SK-N-MC (cell line): ENCODE data around the gene MRPL49.

Experiments
- DNase-seq: peaks from one replicate; pipeline ENCODE4 v3.0.0-alpha.2; 2011; ENCODE audit warnings: low read depth, low spot score
- H3K27ac ChIP-seq: fragments of 200-600 bp; sonication (generic); 2 replicates; pipeline ENCODE4 v1.5.1; 2016; ENCODE audit warnings: mixed run types
- H3K36me3 ChIP-seq: fragments of 200-600 bp; sonication (generic); 2 replicates; pipeline ENCODE4 v1.6.1; 2017; ENCODE audit warnings: antibody characterized with exemption, low read length, mixed read lengths; ENCODE audit not compliant: insufficient read depth
- H3K4me3 ChIP-seq: fragments of 200-600 bp; sonication (generic); 2 replicates; pipeline ENCODE4 v1.5.1; 2016
- H3K9ac ChIP-seq: fragments of 200-600 bp; sonication (generic); 2 replicates; pipeline ENCODE4 v1.8.0; 2017; ENCODE audit warnings: mixed run types, mixed read lengths; ENCODE audit not compliant: insufficient read length
- H3K9me3 ChIP-seq: fragments of 200-600 bp; sonication (generic); 2 replicates; pipeline ENCODE4 v1.6.1; 2017; ENCODE audit warnings: low read depth, mild to moderate bottlenecking, antibody characterized with exemption, low read length, moderate library complexity, mixed read lengths
- EZH2 ChIP-seq: fragments of 200-600 bp; sonication (generic); IDR thresholded peaks from one replicate; pipeline ENCODE4 v1.6.1; 2017; ENCODE audit warnings: antibody characterized with exemption
- FOXP2 ChIP-seq: optimal IDR thresholded peaks from 2 replicates; pipeline ENCODE3; 2011; ENCODE audit warnings: mild to moderate bottlenecking, moderate library complexity; ENCODE audit not compliant: insufficient read depth; ENCODE audit errors: extremely low read length, control extremely low read depth
- POLR2AphosphoS5 ChIP-seq: IDR thresholded peaks from 2 replicates; pipeline ENCODE4 v1.6.1; 2012; ENCODE audit warnings: mild to moderate bottlenecking, low read depth, low read length, borderline replicate concordance

Gene MRPL49

DNA sequence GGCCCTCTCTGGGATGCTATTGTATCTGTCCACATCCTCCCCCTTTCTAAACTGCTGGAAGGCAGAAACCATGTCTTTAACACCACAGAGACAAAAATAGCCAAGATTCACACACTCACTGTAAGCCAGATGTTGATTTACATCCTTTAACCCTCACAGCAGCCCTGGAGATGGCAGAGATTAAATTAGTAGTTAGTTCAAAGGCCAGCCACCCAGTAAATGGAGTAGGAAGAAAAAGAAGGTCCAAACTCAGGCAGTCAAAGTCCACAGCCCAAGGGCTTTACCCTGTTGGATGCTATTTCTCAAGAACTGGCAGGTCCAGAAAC, 2.5 kb upstream of the MRPL49 start:
- H3K4me3 ChIP-seq: no peak overlapping the region
- H3K36me3 ChIP-seq: peaks cover 38% of the 10 kb centered on the region
- H3K27ac ChIP-seq: no peak overlapping the region
- no peak for DNase-seq
- TF ChIP-seq EZH2 (no peak), POLR2AphosphoS5 (no peak), FOXP2 (no peak)
- H3K9ac ChIP-seq: no peak overlapping the region
- H3K9me3 ChIP-seq: no peaks in the 10 kb centered on the region

DNA sequence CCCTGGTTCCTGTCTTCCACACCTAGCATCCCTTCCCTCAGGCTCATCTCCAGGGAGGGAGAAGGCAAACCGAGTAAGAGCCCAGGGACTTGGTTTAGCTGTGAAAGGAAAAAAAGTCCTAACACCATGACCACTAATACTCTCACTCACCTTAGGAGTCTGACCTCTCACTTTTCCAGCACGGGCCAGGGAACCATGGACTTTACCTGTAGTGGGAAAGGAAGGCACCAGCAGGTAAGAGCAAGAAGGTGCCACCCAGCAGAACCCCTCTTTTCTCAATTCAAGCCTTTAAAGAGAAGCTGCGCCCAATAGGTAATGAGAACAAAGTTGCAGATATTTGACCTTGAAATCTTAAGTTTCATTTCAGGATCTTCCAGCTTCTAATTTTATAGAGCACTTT, 1.3 kb upstream of the MRPL49 start:
- Histone ChIP-seq H3K27ac (no peak overlapping the region), H3K9ac (peak overlapping the region; percentile 98), H3K36me3 (peaks cover 44% of the 10 kb centered on the region), H3K4me3 (peak overlapping the region; percentile 78), H3K9me3 (no peaks in the 10 kb centered on the region)
- no peak for TF ChIP-seq FOXP2
- no peak for TF ChIP-seq EZH2
- no peak for TF ChIP-seq POLR2AphosphoS5
- no peak for DNase-seq

DNA sequence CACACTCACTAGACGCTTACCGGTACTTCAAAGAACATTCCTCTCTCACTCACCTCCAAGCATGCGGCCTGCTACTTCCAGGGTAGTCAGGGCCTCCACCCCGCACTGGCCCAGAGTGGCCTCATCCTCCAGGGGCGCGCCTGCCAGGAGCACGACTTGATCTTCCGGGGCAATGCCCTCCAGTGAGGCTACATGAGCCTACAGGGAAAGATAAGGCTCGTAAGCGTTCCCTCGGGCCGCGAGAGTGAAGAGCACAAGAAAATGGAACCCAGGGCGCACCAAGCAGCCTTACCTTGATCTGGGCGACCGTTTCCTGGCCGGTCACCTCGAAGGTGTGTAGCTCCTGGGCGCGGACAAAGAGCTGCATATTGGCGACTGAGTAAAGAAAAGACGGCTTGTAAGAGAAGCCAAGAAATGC, 665 bp upstream of the MRPL49 start:
- H3K27ac ChIP-seq: peak overlapping the region; percentile 73; the same call in 1 of the 2 replicates
- TF ChIP-seq FOXP2: no peak
- no peak for TF ChIP-seq POLR2AphosphoS5
- no peak for TF ChIP-seq EZH2

DNA sequence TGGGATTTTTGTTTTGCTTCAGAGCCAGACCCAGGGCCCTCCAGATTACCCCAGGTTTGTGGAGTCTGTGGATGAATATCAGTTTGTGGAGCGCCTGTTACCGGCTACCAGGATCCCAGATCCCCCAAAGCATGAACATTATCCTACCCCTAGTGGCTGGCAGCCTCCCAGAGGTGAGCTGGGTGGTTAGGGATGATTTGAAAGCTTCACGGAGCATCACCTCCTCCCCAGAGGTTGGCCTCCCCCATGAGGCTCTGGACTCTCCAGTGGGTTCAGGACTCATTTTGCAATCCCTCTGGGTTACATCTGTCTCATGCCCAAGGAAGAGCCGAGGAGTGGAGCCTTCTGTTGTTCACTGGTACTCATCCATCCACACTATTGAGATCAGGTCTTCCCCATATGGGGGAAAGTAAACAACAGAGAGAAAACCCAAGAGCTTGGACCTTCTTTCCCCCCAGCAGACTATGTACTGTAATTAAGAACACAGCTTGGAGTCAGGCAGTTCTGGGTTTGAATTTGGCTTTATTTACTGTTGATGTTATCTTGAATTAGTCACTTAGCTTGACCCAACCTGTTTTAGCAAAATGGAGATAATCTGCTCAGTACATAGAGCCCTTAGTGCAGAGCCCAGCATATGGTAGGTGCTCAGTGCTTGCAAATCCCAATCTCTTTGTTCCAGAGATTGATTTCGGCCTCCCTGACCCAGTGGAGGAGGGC, 2.5 kb downstream of the MRPL49 start:
- Histone ChIP-seq H3K9me3 (no peaks in the 10 kb centered on the region), H3K27ac (no peak overlapping the region), H3K9ac (no peak overlapping the region), H3K36me3 (peaks cover 52% of the 10 kb centered on the region), H3K4me3 (no peak overlapping the region)
- no peak for TF ChIP-seq POLR2AphosphoS5
- no peak for TF ChIP-seq FOXP2
- no peak for TF ChIP-seq EZH2
- DNase-seq: no peak

More for the DNA sequence above, 665 bp upstream of the MRPL49 start:
- Histone ChIP-seq H3K36me3 (peaks cover 49% of the 10 kb centered on the region), H3K4me3 (peak overlapping the region; percentile 78), H3K9me3 (no peaks in the 10 kb centered on the region), H3K9ac (peak overlapping the region; percentile 98)
- no peak for DNase-seq

DNA sequence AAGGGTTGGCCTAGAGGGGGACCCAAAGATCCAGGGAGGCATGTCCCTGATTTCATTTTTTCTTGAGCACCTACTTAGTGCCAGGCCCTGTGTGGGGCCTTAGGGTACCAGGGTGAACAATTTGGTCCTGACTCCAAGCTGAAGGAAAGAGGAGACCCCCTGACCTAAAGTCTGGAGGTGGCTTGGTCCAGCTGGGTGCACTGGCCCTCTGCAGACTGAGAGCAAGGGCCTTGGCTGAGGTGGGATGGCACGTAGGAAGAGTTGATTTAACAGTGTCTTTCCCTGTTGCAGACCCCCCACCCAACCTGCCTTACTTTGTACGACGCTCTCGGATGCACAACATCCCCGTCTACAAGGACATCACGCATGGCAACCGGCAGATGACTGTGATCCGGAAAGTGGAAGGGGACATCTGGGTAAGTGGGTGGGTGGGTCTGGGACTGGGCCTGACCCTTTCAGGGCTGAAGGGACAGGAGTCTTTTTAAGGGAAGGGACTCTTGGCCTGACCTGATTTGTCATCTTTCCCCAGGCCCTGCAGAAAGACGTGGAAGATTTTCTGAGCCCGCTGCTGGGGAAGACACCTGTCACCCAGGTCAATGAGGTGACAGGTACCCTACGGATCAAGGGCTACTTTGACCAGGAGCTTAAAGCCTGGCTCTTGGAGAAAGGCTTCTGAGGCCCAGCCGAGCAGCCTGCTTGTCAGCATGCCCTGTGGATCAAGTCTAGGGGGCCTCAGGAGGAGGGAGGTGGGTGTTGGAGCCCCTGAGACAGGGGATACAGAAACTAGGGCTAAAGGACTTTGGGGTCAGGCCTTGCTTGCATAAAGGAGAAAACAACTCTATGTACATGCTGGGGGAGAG, 3.3 kb downstream of the MRPL49 start:
- no peak overlapping the region for H3K9ac ChIP-seq
- H3K36me3 ChIP-seq: peaks cover 44% of the 10 kb centered on the region
- TF ChIP-seq POLR2AphosphoS5 (0 out of 2 replicates have a peak, but pooled peaks have one; percentile 2), FOXP2 (no peak)
- no peak for DNase-seq
- H3K27ac ChIP-seq: no peak overlapping the region
- H3K4me3 ChIP-seq: no peak overlapping the region
- no peaks in the 10 kb centered on the region for H3K9me3 ChIP-seq

DNA sequence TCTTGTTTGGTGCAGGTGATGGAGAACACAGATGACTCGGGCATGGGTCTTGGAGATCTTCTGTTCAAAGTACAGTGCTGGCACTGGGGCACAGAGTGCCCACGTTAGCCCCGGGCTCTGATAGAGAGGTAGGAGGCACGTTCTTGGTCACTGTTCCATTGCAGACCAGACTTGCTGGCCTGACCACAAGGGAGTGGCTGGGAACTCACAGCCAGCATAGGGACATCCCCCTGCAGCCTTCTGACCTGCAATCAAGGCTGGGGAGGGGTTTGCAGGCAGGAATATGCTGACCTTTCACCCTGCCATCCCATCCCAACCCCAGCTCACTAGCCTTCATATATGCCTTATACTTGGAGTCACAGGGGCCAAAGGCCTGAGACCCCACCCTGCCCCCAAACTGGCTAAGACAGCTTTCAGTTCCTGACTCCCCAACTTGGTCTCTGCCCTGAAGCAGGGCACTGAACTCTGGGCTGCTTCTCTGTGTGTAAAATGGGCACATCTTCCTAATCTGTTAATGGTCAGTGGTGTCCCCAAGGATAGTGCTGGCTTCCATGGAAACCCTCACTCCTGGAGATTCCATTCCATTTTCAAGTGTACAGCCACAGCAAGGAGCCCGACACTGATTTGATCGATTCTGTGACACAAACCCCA, 4.6 kb downstream of the MRPL49 start:
- Histone ChIP-seq H3K36me3 (peaks cover 43% of the 10 kb centered on the region), H3K27ac (no peak overlapping the region)

DNA sequence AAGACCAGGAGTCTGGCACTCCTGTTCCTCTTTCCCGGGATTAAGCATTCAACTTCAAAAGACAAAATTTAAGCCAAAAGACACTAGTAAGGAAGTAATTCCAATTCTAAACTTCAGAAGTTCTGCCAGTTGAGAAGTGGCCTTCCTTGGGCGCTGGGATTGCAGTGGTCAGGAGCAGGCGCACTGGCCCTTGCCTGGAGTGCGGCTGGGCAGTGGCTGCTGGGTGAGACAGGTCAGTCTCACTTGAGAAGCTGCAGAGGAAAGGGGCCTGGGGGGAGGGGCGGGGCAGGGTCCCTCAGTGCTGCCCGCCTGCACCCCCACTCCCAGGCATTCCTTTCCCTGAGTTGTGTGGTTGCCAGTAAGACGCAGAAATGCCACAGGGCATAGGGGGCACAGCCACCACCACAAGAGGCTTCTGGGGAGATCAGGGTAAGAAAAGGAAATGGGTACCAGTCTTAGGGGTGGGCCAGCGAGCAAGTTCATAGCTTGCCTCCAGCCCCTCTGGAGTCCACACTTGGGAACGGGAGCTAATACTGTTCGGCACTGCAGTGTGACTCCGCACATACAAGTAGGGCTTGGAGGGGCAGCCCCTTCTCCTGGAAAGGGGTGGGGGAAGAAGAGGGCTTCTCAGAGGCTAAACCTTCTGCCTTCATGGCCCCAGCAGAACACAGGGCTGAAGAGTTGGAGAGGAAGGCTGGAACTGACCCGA, 5.5 kb downstream of the MRPL49 start:
- DNase-seq: no peak
- Histone ChIP-seq H3K36me3 (peaks cover 43% of the 10 kb centered on the region), H3K9me3 (no peaks in the 10 kb centered on the region), H3K4me3 (no peak overlapping the region), H3K9ac (no peak overlapping the region), H3K27ac (no peak overlapping the region; the same call in 1 of the 2 replicates)
- TF ChIP-seq FOXP2: no peak
- no peak for TF ChIP-seq EZH2
- TF ChIP-seq POLR2AphosphoS5: no peak

More for the DNA sequence above, 4.6 kb downstream of the MRPL49 start:
- TF ChIP-seq FOXP2: no peak
- no peak overlapping the region for H3K9ac ChIP-seq
- no peak overlapping the region for H3K4me3 ChIP-seq
- DNase-seq: no peak
- no peaks in the 10 kb centered on the region for H3K9me3 ChIP-seq
